Measurements from ENCODE around the gene F8. TPM values are rescaled to one million over a fixed set of nuclear protein-coding genes. Genes with fewer than 3 reads are reported as not detected.

The F8 gene
- total RNA-seq, 4 donors from 2014 or later: 21.1 to 56.3 (median 36.5) TPM

- TF ChIP-seq, protein P1, sequence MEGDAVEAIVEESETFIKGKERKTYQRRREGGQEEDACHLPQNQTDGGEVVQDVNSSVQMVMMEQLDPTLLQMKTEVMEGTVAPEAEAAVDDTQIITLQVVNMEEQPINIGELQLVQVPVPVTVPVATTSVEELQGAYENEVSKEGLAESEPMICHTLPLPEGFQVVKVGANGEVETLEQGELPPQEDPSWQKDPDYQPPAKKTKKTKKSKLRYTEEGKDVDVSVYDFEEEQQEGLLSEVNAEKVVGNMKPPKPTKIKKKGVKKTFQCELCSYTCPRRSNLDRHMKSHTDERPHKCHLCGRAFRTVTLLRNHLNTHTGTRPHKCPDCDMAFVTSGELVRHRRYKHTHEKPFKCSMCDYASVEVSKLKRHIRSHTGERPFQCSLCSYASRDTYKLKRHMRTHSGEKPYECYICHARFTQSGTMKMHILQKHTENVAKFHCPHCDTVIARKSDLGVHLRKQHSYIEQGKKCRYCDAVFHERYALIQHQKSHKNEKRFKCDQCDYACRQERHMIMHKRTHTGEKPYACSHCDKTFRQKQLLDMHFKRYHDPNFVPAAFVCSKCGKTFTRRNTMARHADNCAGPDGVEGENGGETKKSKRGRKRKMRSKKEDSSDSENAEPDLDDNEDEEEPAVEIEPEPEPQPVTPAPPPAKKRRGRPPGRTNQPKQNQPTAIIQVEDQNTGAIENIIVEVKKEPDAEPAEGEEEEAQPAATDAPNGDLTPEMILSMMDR (IDR thresholded peaks at IDR 0.05; ENCODE audit: low read depth): no peak
These were observed 207.2 kb downstream of the F8 start for GRCh38 chrX:154815274-154815818.

DNA sequence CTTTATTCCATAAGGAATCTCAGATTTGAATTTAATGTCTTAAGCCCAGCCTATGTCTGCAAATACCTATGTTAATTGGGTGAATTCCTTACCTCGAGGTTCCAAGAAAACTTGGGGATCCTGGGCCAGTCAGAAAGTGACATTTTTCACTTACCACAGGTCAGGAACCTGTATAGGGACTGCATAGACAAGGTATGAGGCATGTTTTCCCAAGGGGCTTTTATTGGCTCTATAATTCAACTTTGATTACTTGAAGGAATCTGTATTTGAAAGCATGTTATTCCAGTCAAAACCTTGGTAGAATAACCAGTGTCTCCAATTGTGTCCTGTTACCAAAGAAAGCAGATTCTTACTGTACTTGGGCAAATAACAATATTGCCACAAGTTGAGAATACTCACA lies 208.7 kb downstream of the F8 start:
- TF ChIP-seq, protein P1 (IDR thresholded peaks at IDR 0.05; ENCODE audit: low read depth): no peak

GRCh38 chrX:154812341-154813101 lies 210.0 kb downstream of the F8 start:
- TF ChIP-seq, protein P1 (IDR thresholded peaks at IDR 0.05; ENCODE audit: low read depth): no peak

GRCh38 chrX:154809939-154810665 lies 212.4 kb downstream of the F8 start:
- TF ChIP-seq, protein P1 (IDR thresholded peaks at IDR 0.05; ENCODE audit: low read depth): no peak

DNA sequence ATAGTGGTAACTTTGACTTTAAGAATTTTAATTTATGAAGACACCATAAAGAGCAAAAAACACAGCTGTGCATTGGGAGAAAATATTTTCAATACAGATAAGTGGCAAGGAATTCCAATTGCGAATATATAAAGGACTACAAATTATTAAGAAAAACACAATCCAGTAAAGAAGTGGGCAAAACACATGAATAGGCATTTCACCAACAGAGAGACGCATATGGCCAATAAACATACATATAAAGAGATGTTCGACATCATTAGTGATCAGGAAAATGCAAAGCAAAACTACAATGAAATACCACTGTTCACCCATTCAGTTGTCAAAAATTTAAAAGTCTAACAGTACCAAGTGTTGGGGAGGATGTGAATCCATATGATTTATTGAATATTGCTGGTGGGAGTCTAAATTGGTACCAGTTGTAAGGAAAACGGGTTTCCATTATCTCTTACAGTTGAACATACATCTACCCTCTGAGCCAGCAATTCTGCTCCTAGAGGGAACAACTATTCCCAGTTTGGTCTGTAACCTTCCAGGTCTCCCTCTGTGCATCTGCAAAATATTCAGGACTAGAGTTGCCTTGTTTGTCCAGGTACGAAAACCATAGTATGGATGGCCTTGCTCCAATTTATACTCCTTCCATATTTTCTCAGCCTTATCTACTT lies 215.6 kb downstream of the F8 start:
- TF ChIP-seq, protein P1 (IDR thresholded peaks at IDR 0.05; ENCODE audit: low read depth): no peak

DNA sequence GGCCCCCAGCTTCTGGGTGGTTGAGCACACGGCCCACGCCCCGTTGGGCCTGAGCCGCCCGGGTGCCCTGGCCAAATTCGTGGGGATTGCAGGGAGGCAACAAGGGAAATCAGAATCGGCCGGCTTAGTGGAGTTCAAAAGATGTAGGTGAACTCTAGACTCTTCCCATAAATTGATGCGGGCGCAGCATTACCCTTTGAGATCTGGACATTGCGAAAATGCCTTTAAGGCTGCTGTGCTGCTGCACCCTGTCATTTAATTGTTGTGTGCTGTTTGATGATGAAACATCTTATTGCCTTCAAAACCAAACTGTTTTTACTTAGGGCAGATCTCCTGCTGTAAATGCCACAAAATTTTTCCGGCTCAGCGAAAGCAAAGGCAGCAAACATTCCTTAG lies 216.8 kb downstream of the F8 start:
- TF ChIP-seq, protein P1 (IDR thresholded peaks at IDR 0.05; ENCODE audit: low read depth): no peak
